HEK293T (cell line): Measurements from ENCODE around the gene SLN.

ENCODE experiments used
- ARNT ChIP-seq: fragments of 450-650 bp; IDR thresholded peaks from 2 replicates; pipeline ENCODE4 v1.6.1; 2017; ENCODE audit warnings: mild to moderate bottlenecking
- BHLHE40 ChIP-seq: fragments of 450-650 bp; IDR thresholded peaks from 2 replicates; pipeline ENCODE4 v1.6.1; 2016; ENCODE audit warnings: mild to moderate bottlenecking, moderate library complexity, borderline replicate concordance
- CTBP1 ChIP-seq: fragments of 450-650 bp; IDR thresholded peaks from 2 replicates; pipeline ENCODE4 v1.6.1; 2016; ENCODE audit warnings: borderline replicate concordance
- FOXK2 ChIP-seq: fragments of 450-650 bp; IDR thresholded peaks from 2 replicates; pipeline ENCODE4 v1.6.1; 2016; ENCODE audit warnings: mild to moderate bottlenecking
- LEF1 ChIP-seq: fragments of 450-650 bp; IDR thresholded peaks from 2 replicates; pipeline ENCODE4 v1.6.1; 2017; ENCODE audit warnings: mild to moderate bottlenecking, borderline replicate concordance
- SP1 ChIP-seq: fragments of 450-650 bp; IDR thresholded peaks from 2 replicates; pipeline ENCODE4 v1.6.1; 2017
- TARDBP ChIP-seq: fragments of 450-650 bp; IDR thresholded peaks from 2 replicates; pipeline ENCODE4 v1.6.1; 2016

GRCh38 chr11:107757661-107758060, 45.8 kb upstream of the SLN start:
- TF ChIP-seq FOXK2 (no peak), SP1 (no peak), TARDBP (no peak), CTBP1 (no peak), LEF1 (no peak), BHLHE40 (no peak), ARNT (no peak)
